Measurements from ENCODE around the gene PRR19. TPM values are rescaled to one million over a fixed set of nuclear protein-coding genes. Genes with fewer than 3 reads are reported as not detected.

Gene PRR19
- total and polyA plus RNA-seq, 4 donors, result 0.27 to 0.43 (median 0.42) TPM; not detected in 1

DNA sequence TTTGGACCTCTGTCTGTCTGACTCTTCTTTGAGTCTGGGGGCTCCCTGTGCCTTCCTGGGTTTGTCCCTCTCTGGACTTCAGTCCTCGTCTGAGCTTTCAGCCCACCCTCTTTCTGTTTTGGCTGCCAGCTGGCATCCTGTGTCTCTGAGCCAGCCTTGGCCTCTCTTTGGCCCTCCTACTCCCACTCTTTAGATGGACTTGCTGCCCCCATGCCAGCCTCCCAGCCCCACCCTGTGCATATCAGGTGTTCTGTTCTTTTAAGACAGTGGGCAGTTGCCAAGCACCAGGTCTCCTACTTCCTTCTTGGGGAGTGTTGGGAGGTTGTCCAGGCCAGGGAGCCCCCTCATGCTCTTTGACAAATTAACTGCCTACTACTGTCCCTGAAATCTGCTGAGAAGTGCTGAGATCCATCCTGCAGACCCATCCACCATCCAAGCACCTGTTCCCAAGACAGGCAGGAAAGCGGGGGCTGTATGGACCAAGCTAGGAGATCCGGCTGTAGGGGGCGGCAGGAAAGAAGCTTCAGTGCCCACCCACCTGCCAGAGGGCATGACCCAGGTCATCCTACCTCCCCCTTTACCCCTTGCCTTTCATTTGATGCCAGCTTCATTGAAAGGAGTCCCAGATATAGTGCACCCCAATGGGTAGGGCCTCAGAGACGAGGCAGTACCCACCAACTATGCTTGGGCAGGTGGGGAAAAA is 23.3 kb upstream of the PRR19 start:
- H3K27ac ChIP-seq (ENCODE audit: low read depth in 1 of 2, low read length in 2 of 2), result peak overlapping the region; percentile 61 to 87
- no peaks in the 10 kb centered on the region for H3K27me3 ChIP-seq (ENCODE audit: control insufficient read depth in 4 of 4, insufficient read depth in 4 of 4, low read length in 3 of 4)
- TF ChIP-seq EGR1 (IDR thresholded peaks at IDR 0.05; ENCODE audit: low read depth in 2 of 2) (no peak), JUND (IDR thresholded peaks at IDR 0.05) (no peak)
- WGBS, result 78% methylated on average over 5 of the region's 5 CpGs
- no peak overlapping the region for H3K4me3 ChIP-seq (ENCODE audit: low read depth in 1 of 3, low read length in 3 of 3)
- H3K9ac ChIP-seq (ENCODE audit: low read depth in 1 of 2, low read length in 2 of 2), result peak overlapping the region in 1 of 2 donors; percentile 64
- H3K36me3 ChIP-seq (ENCODE audit: control insufficient read depth in 4 of 4, insufficient read depth in 3 of 4, low read depth in 1 of 4, low read length in 3 of 4), result peaks cover 2 to 9% (median 6%) of the 10 kb centered on the region in 4 donors
- DNase-seq (ENCODE audit: low spot score), result peak; percentile 34
- peaks cover 18 to 72% (median 47%) of the 10 kb centered on the region in 4 donors for H3K4me1 ChIP-seq (ENCODE audit: control insufficient read depth in 4 of 4, insufficient read depth in 4 of 4, low read length in 3 of 4)
- H3K9me3 ChIP-seq (ENCODE audit: control insufficient read depth in 4 of 4, low read length in 3 of 4), result no peaks in the 10 kb centered on the region

- Histone ChIP-seq H3K9ac (ENCODE audit: low read depth in 1 of 2, low read length in 2 of 2) (peak overlapping the region in 1 of 2 donors; percentile 80), H3K4me3 (ENCODE audit: low read depth in 1 of 3, low read length in 3 of 3) (peak overlapping the region; percentile 27 to 76 (median 74)), H3K27me3 (ENCODE audit: control insufficient read depth in 4 of 4, insufficient read depth in 4 of 4, low read length in 3 of 4) (no peaks in the 10 kb centered on the region), H3K36me3 (ENCODE audit: control insufficient read depth in 4 of 4, insufficient read depth in 3 of 4, low read depth in 1 of 4, low read length in 3 of 4) (peaks cover 0 to 8% (median 3%) of the 10 kb centered on the region in 4 donors), H3K4me1 (ENCODE audit: control insufficient read depth in 4 of 4, insufficient read depth in 4 of 4, low read length in 3 of 4) (peaks cover 13 to 70% (median 46%) of the 10 kb centered on the region in 4 donors), H3K27ac (ENCODE audit: low read depth in 1 of 2, low read length in 2 of 2) (peak overlapping the region; percentile 61 to 87), H3K9me3 (ENCODE audit: control insufficient read depth in 4 of 4, low read length in 3 of 4) (no peaks in the 10 kb centered on the region)
- peak; percentile 30 for DNase-seq (ENCODE audit: low spot score)
- WGBS, result 15% methylated on average over 6 of the region's 6 CpGs
- TF ChIP-seq EGR1 (IDR thresholded peaks at IDR 0.05; ENCODE audit: low read depth in 2 of 2) (no peak), HNF4A (conservative IDR thresholded peaks at IDR 0.05) (no peak), TAF1 (conservative IDR thresholded peaks at IDR 0.05) (no peak), ZBTB33 (IDR thresholded peaks at IDR 0.05) (no peak), FOXA1 (IDR thresholded peaks at IDR 0.05) (no peak)
- TF ChIP-seq, protein P1, sequence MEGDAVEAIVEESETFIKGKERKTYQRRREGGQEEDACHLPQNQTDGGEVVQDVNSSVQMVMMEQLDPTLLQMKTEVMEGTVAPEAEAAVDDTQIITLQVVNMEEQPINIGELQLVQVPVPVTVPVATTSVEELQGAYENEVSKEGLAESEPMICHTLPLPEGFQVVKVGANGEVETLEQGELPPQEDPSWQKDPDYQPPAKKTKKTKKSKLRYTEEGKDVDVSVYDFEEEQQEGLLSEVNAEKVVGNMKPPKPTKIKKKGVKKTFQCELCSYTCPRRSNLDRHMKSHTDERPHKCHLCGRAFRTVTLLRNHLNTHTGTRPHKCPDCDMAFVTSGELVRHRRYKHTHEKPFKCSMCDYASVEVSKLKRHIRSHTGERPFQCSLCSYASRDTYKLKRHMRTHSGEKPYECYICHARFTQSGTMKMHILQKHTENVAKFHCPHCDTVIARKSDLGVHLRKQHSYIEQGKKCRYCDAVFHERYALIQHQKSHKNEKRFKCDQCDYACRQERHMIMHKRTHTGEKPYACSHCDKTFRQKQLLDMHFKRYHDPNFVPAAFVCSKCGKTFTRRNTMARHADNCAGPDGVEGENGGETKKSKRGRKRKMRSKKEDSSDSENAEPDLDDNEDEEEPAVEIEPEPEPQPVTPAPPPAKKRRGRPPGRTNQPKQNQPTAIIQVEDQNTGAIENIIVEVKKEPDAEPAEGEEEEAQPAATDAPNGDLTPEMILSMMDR (IDR thresholded peaks at IDR 0.05; ENCODE audit: low read depth, low read length, missing input control), result no peak
Measured at GRCh38 chr19:42279155-42279901, 22.6 kb upstream of the PRR19 start.

DNA sequence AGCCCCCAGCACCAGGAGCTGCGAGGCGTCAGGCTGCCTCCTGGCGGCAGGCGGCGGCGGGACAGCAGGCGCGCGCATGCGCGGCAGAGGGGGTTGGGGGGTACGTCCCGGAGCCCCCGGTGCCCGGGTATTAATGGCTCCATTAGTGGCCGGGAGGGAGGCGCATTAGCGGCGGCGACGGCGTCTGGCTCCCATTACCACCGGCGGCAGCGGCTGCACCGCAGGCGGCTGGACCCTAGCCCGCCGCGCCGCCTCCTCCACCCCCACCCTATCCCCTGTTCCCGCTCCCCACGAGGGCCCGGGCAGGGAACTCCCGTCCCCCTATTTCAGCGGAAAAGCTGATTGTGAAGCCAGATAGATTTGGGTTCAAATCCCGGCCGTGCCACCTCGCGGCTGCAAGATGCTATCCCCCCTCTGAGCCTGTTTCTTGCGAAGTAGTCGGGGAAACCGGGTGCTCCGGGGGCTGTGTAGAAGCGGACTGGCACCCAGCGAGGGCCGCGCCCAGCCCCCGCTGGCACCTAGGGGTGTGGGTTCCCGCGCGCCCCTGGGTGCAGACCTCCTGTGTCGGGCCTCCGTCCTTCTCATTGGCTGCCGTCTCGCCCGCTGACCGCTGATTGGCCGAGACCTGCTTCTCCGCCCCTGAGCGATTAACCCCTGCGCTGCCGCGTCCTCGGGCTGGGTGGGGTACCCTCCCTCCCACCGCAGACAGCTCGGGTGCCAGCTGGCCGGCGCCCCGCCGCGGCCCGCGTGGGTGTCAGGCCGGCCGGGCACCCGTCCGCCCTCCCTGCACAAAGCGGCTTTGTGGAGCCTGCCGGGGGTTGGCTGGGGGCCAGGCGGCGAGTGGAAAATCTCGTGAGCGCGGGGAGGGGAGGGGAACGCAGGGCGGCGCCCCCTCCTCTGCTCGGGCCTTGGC is 21.8 kb upstream of the PRR19 start:
- Histone ChIP-seq H3K27me3 (ENCODE audit: control insufficient read depth in 4 of 4, insufficient read depth in 4 of 4, low read length in 3 of 4) (no peaks in the 10 kb centered on the region), H3K36me3 (ENCODE audit: control insufficient read depth in 4 of 4, insufficient read depth in 3 of 4, low read depth in 1 of 4, low read length in 3 of 4) (peaks cover 0 to 3% (median 0%) of the 10 kb centered on the region in 4 donors), H3K27ac (ENCODE audit: low read depth in 1 of 2, low read length in 2 of 2) (peak overlapping the region; percentile 61 to 87), H3K4me3 (ENCODE audit: low read depth in 1 of 3, low read length in 3 of 3) (peak overlapping the region; percentile 27 to 76 (median 74)), H3K9me3 (ENCODE audit: control insufficient read depth in 4 of 4, low read length in 3 of 4) (no peaks in the 10 kb centered on the region), H3K9ac (ENCODE audit: low read depth in 1 of 2, low read length in 2 of 2) (peak overlapping the region; percentile 32 to 80), H3K4me1 (ENCODE audit: control insufficient read depth in 4 of 4, insufficient read depth in 4 of 4, low read length in 3 of 4) (peaks cover 16 to 68% (median 47%) of the 10 kb centered on the region in 4 donors)
- DNase-seq (ENCODE audit: low spot score), result peak; percentile 88
- under 1% methylated on average over 89 of the region's 89 CpGs for WGBS
- TF ChIP-seq GABPA (IDR thresholded peaks at IDR 0.05 in 1 of 2, conservative IDR thresholded peaks at IDR 0.05 in 1 of 2), result no peak
- TF ChIP-seq, protein P1 (IDR thresholded peaks at IDR 0.05; ENCODE audit: low read depth, low read length, missing input control), result peak; percentile 75
- no peak for TF ChIP-seq HNF4G (IDR thresholded peaks at IDR 0.05)
- no peak for TF ChIP-seq ATF3 (IDR thresholded peaks at IDR 0.05)
- no peak for TF ChIP-seq RXRA (IDR thresholded peaks at IDR 0.05)
- TF ChIP-seq JUND (IDR thresholded peaks at IDR 0.05), result no peak
- no peak for TF ChIP-seq NR2F2 (IDR thresholded peaks at IDR 0.05)
- peak; percentile 58 for TF ChIP-seq SP1 (IDR thresholded peaks at IDR 0.05)
- no peak for TF ChIP-seq YY1 (IDR thresholded peaks at IDR 0.05)
- no peak for TF ChIP-seq FOXA1 (IDR thresholded peaks at IDR 0.05)
- peak; percentile 72 to 77 for TF ChIP-seq RAD21 (IDR thresholded peaks at IDR 0.05)
- TF ChIP-seq, protein P2, sequence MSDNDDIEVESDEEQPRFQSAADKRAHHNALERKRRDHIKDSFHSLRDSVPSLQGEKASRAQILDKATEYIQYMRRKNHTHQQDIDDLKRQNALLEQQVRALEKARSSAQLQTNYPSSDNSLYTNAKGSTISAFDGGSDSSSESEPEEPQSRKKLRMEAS (IDR thresholded peaks at IDR 0.05), result no peak
- no peak for TF ChIP-seq EGR1 (IDR thresholded peaks at IDR 0.05; ENCODE audit: low read depth in 2 of 2)
